Natural killer cell (primary cell): ENCODE measurements around the gene TMEM132D. TPM values are rescaled to one million over a fixed set of nuclear protein-coding genes. Genes with fewer than 3 reads are reported as not detected.

Source experiments
- ATAC-seq, 3 donors: fragments of 150-1000 bp in 2 of 3; fragments of 200-7000 bp in 1 of 3; cut with Tn5 transposase; 1 replicate in 1 of 3; 2 replicates in 2 of 3; pipeline ENCODE4 v1.10.0; 2021; ENCODE audit warnings: mild to moderate bottlenecking in 2 of 3, moderate library complexity in 2 of 3
- DNase-seq, 2 donors: peaks; one replicate each; pipeline versions ENCODE4 v3.0.0 to v3.0.0-alpha.2; 2013 to 2021; ENCODE audit warnings: mixed read lengths in 1 of 2
- H3K27ac ChIP-seq: one replicate; pipeline ENCODE4 v1.5.1; 2013; ENCODE audit warnings: mild to moderate bottlenecking, low read length
- H3K27me3 ChIP-seq: one replicate; pipeline ENCODE4 v1.6.1; 2013; ENCODE audit warnings: low read length; ENCODE audit not compliant: control insufficient read depth, insufficient read depth
- H3K36me3 ChIP-seq: one replicate; pipeline ENCODE4 v1.6.1; 2013; ENCODE audit warnings: low read length; ENCODE audit not compliant: control insufficient read depth, insufficient read depth
- H3K4me1 ChIP-seq: one replicate; pipeline ENCODE4 v1.6.1; 2013; ENCODE audit warnings: low read length; ENCODE audit not compliant: control insufficient read depth, insufficient read depth
- H3K4me3 ChIP-seq: one replicate; pipeline ENCODE4 v1.5.1; 2013; ENCODE audit warnings: low read length
- H3K9me3 ChIP-seq: one replicate; pipeline ENCODE4 v1.6.1; 2013; ENCODE audit warnings: low read length; ENCODE audit not compliant: control insufficient read depth, insufficient read depth
- H3K27ac Mint-ChIP-seq, 2 donors: one replicate each; pipeline ENCODE4 v1.8.0; 2022; ENCODE audit warnings: mild to moderate bottlenecking in 2 of 2, mixed read lengths in 2 of 2, moderate library complexity in 1 of 2
- H3K27me3 Mint-ChIP-seq, 2 donors: one replicate each; pipeline ENCODE4 v1.8.0; 2022; ENCODE audit warnings: low read depth in 2 of 2, mixed read lengths in 2 of 2
- H3K36me3 Mint-ChIP-seq: one replicate; pipeline ENCODE4 v1.8.0; 2022; ENCODE audit warnings: mixed read lengths
- H3K4me1 Mint-ChIP-seq, 2 donors: one replicate each; pipeline ENCODE4 v1.8.0; 2022; ENCODE audit warnings: mixed read lengths in 2 of 2
- H3K4me3 Mint-ChIP-seq: one replicate; pipeline ENCODE4 v1.8.0; 2022; ENCODE audit warnings: mild to moderate bottlenecking, moderate library complexity, mixed read lengths
- H3K9me3 Mint-ChIP-seq, 2 donors: one replicate each; pipeline ENCODE4 v1.8.0; 2022; ENCODE audit warnings: mixed read lengths in 2 of 2
- CTCF ChIP-seq: fragments of 200-600 bp; IDR thresholded peaks from one replicate; pipeline ENCODE4 v1.8.0; 2022; ENCODE audit warnings: antibody characterized with exemption
- WGBS: methylation state at CpG from one replicate; pipeline ENCODE4 v1.1.7; 2013; ENCODE audit warnings: missing lambda C conversion rate; ENCODE audit not compliant: insufficient coverage; 5-methylcytosine and 5-hydroxymethylcytosine counted together
- intact Hi-C: fragments of 100-400 bp; cut with micrococcal nuclease; formaldehyde crosslinking; loops from one replicate; pipeline ENCODE4 v1.14.2; 2022
- total RNA-seq, 4 donors: library from RNA; stranded (reverse); fragments of 120-200 nt in 1 of 4; gene quantifications; one replicate each; pipeline versions ENCODE4 v1.2.3 to v1.2.4, GENCODE V29; 2013 to 2022

Gene TMEM132D
- total RNA-seq, 3 donors from 2014 or later (not counting 1 experiment from before 2014, with no cell fraction given) = not detected

DNA sequence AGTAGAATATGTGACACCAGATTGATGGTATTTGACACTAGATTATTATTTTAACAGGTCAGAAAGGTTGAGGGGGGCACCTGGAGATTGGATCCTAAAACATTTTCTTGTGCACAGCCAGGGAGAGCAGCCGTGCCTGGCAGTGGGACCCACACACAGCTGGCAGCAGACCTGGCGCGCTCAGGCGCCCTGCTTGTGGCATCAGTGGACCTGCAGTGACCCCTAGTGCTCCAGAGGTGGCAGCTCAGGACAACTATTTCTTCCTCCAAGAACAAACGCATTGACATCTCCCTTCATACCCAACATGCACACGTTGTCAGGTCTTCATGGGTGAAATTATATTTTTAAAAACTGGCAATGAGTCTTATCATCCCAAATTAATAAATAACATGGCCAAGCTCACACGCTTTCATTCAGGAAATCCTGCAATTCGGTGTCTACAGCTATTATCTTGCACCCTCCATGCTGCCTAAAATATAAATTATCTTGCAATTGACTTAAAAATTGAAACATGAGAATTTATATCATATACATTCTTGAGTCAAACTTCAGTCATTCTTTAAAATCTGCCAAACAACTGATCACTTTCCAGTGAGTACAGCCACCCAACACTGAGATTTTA is 7.7 kb upstream of the TMEM132D start:
- Histone ChIP-seq H3K4me3 (no peak overlapping the region), H3K27me3 (no peaks in the 10 kb centered on the region), H3K36me3 (no peaks in the 10 kb centered on the region), H3K9me3 (no peaks in the 10 kb centered on the region), H3K4me1 (no peaks in the 10 kb centered on the region), H3K27ac (no peak overlapping the region)
- H3K27ac Mint-ChIP-seq = no peak overlapping the region
- 4% methylated on average over 8 of the region's 8 CpGs for WGBS
- TF ChIP-seq CTCF = peak; percentile 82
- no peaks in the 10 kb centered on the region for H3K9me3 Mint-ChIP-seq
- H3K27me3 Mint-ChIP-seq = peaks cover 6 to 15% of the 10 kb centered on the region in 2 donors
- H3K4me1 Mint-ChIP-seq = no peaks in the 10 kb centered on the region
- ATAC-seq (peak; percentile 48 to 83 (median 61)), DNase-seq (peak; percentile 25 to 37)
- H3K4me3 Mint-ChIP-seq = no peak overlapping the region
- intact Hi-C loops = loop anchor here (1.0 to 5.0 kb wide), 3 partner anchors 1149 to 1652 kb away; no protein-coding TSS in a partner anchor
- H3K36me3 Mint-ChIP-seq = no peaks in the 10 kb centered on the region

GRCh38 chr12:129909051-129910020 is 5.5 kb upstream of the TMEM132D start:
- H3K27ac Mint-ChIP-seq = no peak overlapping the region
- ATAC-seq (no peak), DNase-seq (no peak)
- peaks cover 23 to 36% of the 10 kb centered on the region in 2 donors for H3K27me3 Mint-ChIP-seq
- no peak overlapping the region for H3K27ac ChIP-seq
- H3K4me3 Mint-ChIP-seq = no peak overlapping the region
- H3K4me1 Mint-ChIP-seq = no peaks in the 10 kb centered on the region
- no peaks in the 10 kb centered on the region for H3K9me3 ChIP-seq
- no peaks in the 10 kb centered on the region for H3K36me3 Mint-ChIP-seq
- no peaks in the 10 kb centered on the region for H3K36me3 ChIP-seq
- intact Hi-C loops = loop anchor here (5.0 kb wide), 1 partner anchor 1147 kb away; no protein-coding TSS in a partner anchor
- no peaks in the 10 kb centered on the region for H3K4me1 ChIP-seq
- no peak overlapping the region for H3K4me3 ChIP-seq
- 85% methylated on average over 22 of the region's 22 CpGs for WGBS
- H3K27me3 ChIP-seq = no peaks in the 10 kb centered on the region
- no peak for TF ChIP-seq CTCF
- no peaks in the 10 kb centered on the region for H3K9me3 Mint-ChIP-seq

GRCh38 chr12:129903092-129903945 is 506 bp downstream of the TMEM132D start:
- no peaks in the 10 kb centered on the region for H3K9me3 Mint-ChIP-seq
- no peaks in the 10 kb centered on the region for H3K36me3 Mint-ChIP-seq
- H3K27ac Mint-ChIP-seq = no peak overlapping the region
- no peaks in the 10 kb centered on the region for H3K9me3 ChIP-seq
- no peaks in the 10 kb centered on the region for H3K36me3 ChIP-seq
- no peaks in the 10 kb centered on the region for H3K4me1 ChIP-seq
- no peaks in the 10 kb centered on the region for H3K4me1 Mint-ChIP-seq
- peaks cover 2% of the 10 kb centered on the region for H3K27me3 ChIP-seq
- no peak for DNase-seq
- intact Hi-C loops = no loop called here
- ATAC-seq = no peak
- no peak overlapping the region for H3K27ac ChIP-seq
- no peak for TF ChIP-seq CTCF
- peaks cover 34 to 49% of the 10 kb centered on the region in 2 donors for H3K27me3 Mint-ChIP-seq
- no peak overlapping the region for H3K4me3 ChIP-seq
- 6% methylated on average over 93 of the region's 93 CpGs for WGBS
- H3K4me3 Mint-ChIP-seq = no peak overlapping the region
